ENCODE results near the gene COG8. TPM values are rescaled to one million over a fixed set of nuclear protein-coding genes. Genes with fewer than 3 reads are reported as not detected.

Gene COG8, protein sequence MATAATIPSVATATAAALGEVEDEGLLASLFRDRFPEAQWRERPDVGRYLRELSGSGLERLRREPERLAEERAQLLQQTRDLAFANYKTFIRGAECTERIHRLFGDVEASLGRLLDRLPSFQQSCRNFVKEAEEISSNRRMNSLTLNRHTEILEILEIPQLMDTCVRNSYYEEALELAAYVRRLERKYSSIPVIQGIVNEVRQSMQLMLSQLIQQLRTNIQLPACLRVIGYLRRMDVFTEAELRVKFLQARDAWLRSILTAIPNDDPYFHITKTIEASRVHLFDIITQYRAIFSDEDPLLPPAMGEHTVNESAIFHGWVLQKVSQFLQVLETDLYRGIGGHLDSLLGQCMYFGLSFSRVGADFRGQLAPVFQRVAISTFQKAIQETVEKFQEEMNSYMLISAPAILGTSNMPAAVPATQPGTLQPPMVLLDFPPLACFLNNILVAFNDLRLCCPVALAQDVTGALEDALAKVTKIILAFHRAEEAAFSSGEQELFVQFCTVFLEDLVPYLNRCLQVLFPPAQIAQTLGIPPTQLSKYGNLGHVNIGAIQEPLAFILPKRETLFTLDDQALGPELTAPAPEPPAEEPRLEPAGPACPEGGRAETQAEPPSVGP
- 34.0 and 38.6 TPM in 2 replicates for total RNA-seq

- Histone ChIP-seq H3K79me2 (ENCODE audit: insufficient read depth, low read length) (peaks cover 67% of the 10 kb centered on the region), H3K4me2 (ENCODE audit: insufficient read depth, low read length) (peak within 1 kb of the TSS; percentile 92), H4K20me1 (ENCODE audit: insufficient read depth, low read length) (no peaks in the 10 kb centered on the region), H3K4me3 (ENCODE audit: insufficient read depth, low read length) (peak within 1 kb of the TSS; percentile 98), H3K36me3 (ENCODE audit: insufficient read depth, low read length) (peaks cover 57% of the 10 kb centered on the region), H3K27ac (ENCODE audit: low read depth, low read length) (peak within 1 kb of the TSS; percentile 81), H2AFZ (ENCODE audit: low read length) (peak within 1 kb of the TSS; percentile 84), H3K4me1 (ENCODE audit: insufficient read depth, low read length) (peaks cover 20% of the 10 kb centered on the region), H3K27me3 (ENCODE audit: insufficient read depth, low read length) (no peaks in the 10 kb centered on the region), H3K9me3 (ENCODE audit: low read depth, low read length) (no peaks in the 10 kb centered on the region)
- TF ChIP-seq CTCF (IDR thresholded peaks at IDR 0.05; ENCODE audit: extremely low read depth, low read depth, low read length): peak; percentile 85
- peak; percentile 99 for DNase-seq (ENCODE audit: insufficient read length, low spot score, missing footprints)
Observed at GRCh38 chr16:69339289-69340094, at the start of gene COG8, which contains the start of gene NIP7. Gene COG8, minus strand, starts transcription at chr16:69339564. Its CDS starts 12 bp downstream, at chr16:69339552. Gene NIP7, plus strand, starts transcription at chr16:69339772. Its CDS starts 58 bp downstream, at chr16:69339830.

DNA sequence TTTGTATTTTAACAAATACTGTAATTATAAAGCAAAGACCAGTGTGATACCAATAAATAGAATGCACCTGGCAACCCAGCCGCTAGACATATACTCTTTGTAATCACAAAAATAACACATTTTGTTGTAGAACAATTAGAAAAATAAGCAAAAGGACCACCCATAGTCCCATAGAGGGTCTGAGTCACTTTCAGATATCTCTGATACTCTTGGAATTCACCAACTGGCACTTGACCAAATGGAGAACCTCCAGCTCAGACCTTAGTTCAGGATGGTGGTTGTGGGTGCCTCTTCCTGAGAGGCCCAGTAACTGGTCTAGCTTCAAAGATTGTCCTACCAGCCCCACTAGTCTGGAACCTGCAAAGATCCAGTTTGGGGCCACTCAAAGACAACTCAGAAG is 47.2 kb upstream of the COG8 start:
- peaks cover 41% of the 10 kb centered on the region for H3K79me2 ChIP-seq (ENCODE audit: insufficient read depth, low read length)
- TF ChIP-seq CTCF (IDR thresholded peaks at IDR 0.05; ENCODE audit: extremely low read depth, low read depth, low read length): no peak
- no peaks in the 10 kb centered on the region for H3K9me3 ChIP-seq (ENCODE audit: low read depth, low read length)
- H3K4me3 ChIP-seq (ENCODE audit: insufficient read depth, low read length): peak overlapping the region; percentile 86
- peaks cover 21% of the 10 kb centered on the region for H3K36me3 ChIP-seq (ENCODE audit: insufficient read depth, low read length)
- no peaks in the 10 kb centered on the region for H3K27me3 ChIP-seq (ENCODE audit: insufficient read depth, low read length)
- H2AFZ ChIP-seq (ENCODE audit: low read length): peak overlapping the region; percentile 57
- H3K4me2 ChIP-seq (ENCODE audit: insufficient read depth, low read length): peak overlapping the region; percentile 80
- peaks cover 3% of the 10 kb centered on the region for H4K20me1 ChIP-seq (ENCODE audit: insufficient read depth, low read length)
- DNase-seq (ENCODE audit: insufficient read length, low spot score, missing footprints): peak; percentile 47
- H3K27ac ChIP-seq (ENCODE audit: low read depth, low read length): no peak overlapping the region
- peaks cover 18% of the 10 kb centered on the region for H3K4me1 ChIP-seq (ENCODE audit: insufficient read depth, low read length)

DNA sequence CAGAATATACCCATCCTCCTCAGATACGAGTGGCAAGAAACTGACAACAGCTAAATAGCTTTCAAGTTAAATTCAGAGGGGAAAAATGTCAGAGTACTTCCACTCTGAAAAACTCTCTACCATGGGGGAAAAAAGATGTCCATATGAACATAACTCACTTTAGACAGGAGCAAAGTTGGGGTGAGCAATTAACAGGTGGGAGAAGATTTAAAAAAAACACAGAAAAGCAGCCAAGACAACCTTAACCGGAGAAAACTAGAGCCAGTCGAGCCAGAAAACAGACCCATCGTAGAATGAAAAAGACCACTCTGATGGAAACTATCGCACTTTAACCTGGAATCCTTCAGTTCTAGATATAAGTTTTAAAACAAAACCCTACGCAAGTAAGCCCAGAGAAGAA is 45.6 kb upstream of the COG8 start:
- peak overlapping the region; percentile 88 for H3K4me2 ChIP-seq (ENCODE audit: insufficient read depth, low read length)
- peaks cover 35% of the 10 kb centered on the region for H3K36me3 ChIP-seq (ENCODE audit: insufficient read depth, low read length)
- H3K27me3 ChIP-seq (ENCODE audit: insufficient read depth, low read length): no peaks in the 10 kb centered on the region
- peak overlapping the region; percentile 88 for H3K27ac ChIP-seq (ENCODE audit: low read depth, low read length)
- no peaks in the 10 kb centered on the region for H3K9me3 ChIP-seq (ENCODE audit: low read depth, low read length)
- H2AFZ ChIP-seq (ENCODE audit: low read length): peak overlapping the region; percentile 71
- H3K79me2 ChIP-seq (ENCODE audit: insufficient read depth, low read length): peaks cover 48% of the 10 kb centered on the region
- peaks cover 18% of the 10 kb centered on the region for H3K4me1 ChIP-seq (ENCODE audit: insufficient read depth, low read length)
- no peak for DNase-seq (ENCODE audit: insufficient read length, low spot score, missing footprints)
- H4K20me1 ChIP-seq (ENCODE audit: insufficient read depth, low read length): peaks cover 6% of the 10 kb centered on the region
- peak overlapping the region; percentile 86 for H3K4me3 ChIP-seq (ENCODE audit: insufficient read depth, low read length)
- TF ChIP-seq CTCF (IDR thresholded peaks at IDR 0.05; ENCODE audit: extremely low read depth, low read depth, low read length): no peak
